Nephron progenitor cell (in vitro differentiated cells): ENCODE data around the gene EID1.

Experiments used
- DNase-seq: peaks from one replicate; pipeline ENCODE4 v3.0.0; 2021
- H3K27ac Mint-ChIP-seq: 2 replicates; pipeline ENCODE4 v1.8.0; 2021; ENCODE audit warnings: mild to moderate bottlenecking, moderate library complexity, mixed read lengths
- H3K27me3 Mint-ChIP-seq: 2 replicates; pipeline ENCODE4 v1.8.0; 2021; ENCODE audit warnings: mild to moderate bottlenecking, low read depth, mixed read lengths; ENCODE audit not compliant: poor library complexity
- H3K36me3 Mint-ChIP-seq: 2 replicates; pipeline ENCODE4 v1.8.0; 2021; ENCODE audit warnings: low read depth, mixed read lengths
- H3K4me1 Mint-ChIP-seq: 2 replicates; pipeline ENCODE4 v1.8.0; 2021; ENCODE audit warnings: mixed read lengths
- H3K4me3 Mint-ChIP-seq: 2 replicates; pipeline ENCODE4 v1.8.0; 2021; ENCODE audit warnings: mild to moderate bottlenecking, moderate library complexity, mixed read lengths
- H3K9me3 Mint-ChIP-seq: 2 replicates; pipeline ENCODE4 v1.8.0; 2021; ENCODE audit warnings: mild to moderate bottlenecking, moderate library complexity, mixed read lengths
- TF ChIP-seq, protein P1 (sequence below): fragments of 200-600 bp; sonication (generic); IDR thresholded peaks from 2 replicates; pipeline ENCODE4 v1.5.0; 2021; ENCODE audit warnings: antibody characterized with exemption

The EID1 gene, protein sequence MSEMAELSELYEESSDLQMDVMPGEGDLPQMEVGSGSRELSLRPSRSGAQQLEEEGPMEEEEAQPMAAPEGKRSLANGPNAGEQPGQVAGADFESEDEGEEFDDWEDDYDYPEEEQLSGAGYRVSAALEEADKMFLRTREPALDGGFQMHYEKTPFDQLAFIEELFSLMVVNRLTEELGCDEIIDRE

DNA sequence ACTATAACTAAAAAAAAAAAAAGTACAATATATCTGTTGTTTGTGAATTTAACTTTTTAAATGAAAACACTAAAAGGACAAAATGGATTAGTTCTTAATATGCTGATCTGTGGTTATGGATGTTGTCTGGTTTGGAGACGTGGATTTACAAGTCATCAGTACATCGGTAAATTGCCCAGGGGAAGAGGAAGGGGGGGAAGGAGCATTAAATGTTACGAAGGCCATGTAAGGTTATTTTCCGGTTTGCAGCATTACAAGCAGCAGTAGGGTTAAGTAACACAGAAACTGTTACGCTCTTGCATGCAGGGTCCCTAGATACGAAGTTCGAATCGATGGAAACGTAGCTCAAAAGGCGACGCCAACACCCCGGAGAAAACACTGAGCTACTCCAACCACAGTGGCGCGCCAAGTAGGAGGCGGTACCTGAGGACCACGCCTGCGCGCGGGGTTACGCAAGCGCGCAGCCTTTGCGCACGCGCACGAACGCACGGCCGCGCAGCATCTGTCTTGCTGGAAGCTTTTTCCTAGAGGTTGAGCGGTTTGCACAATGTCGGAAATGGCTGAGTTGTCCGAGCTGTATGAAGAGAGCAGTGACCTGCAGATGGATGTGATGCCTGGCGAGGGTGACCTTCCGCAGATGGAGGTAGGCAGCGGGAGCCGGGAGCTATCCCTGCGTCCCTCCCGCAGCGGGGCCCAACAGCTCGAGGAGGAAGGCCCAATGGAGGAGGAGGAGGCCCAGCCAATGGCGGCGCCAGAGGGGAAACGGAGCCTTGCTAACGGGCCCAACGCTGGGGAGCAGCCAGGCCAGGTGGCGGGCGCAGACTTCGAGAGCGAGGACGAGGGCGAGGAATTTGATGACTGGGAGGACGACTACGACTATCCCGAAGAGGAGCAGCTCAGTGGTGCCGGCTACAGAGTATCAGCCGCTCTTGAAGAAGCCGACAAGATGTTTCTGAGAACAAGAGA is at the start of gene EID1:
Gene EID1, plus strand, starts transcription at position 505 of the 966 bp plus-strand sequence. Its CDS starts 43 bp downstream, at position 548.
- Mint-ChIP-seq H3K4me1 (peaks cover 40% of the 10 kb centered on the region), H3K27ac (peak within 1 kb of the TSS; percentile 99), H3K36me3 (peaks cover 8% of the 10 kb centered on the region), H3K4me3 (peak within 1 kb of the TSS; percentile 99), H3K27me3 (peaks cover 15% of the 10 kb centered on the region), H3K9me3 (no peaks in the 10 kb centered on the region)
- TF ChIP-seq, protein P1, sequence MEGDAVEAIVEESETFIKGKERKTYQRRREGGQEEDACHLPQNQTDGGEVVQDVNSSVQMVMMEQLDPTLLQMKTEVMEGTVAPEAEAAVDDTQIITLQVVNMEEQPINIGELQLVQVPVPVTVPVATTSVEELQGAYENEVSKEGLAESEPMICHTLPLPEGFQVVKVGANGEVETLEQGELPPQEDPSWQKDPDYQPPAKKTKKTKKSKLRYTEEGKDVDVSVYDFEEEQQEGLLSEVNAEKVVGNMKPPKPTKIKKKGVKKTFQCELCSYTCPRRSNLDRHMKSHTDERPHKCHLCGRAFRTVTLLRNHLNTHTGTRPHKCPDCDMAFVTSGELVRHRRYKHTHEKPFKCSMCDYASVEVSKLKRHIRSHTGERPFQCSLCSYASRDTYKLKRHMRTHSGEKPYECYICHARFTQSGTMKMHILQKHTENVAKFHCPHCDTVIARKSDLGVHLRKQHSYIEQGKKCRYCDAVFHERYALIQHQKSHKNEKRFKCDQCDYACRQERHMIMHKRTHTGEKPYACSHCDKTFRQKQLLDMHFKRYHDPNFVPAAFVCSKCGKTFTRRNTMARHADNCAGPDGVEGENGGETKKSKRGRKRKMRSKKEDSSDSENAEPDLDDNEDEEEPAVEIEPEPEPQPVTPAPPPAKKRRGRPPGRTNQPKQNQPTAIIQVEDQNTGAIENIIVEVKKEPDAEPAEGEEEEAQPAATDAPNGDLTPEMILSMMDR = no peak
- DNase-seq = peak; percentile 91

DNA sequence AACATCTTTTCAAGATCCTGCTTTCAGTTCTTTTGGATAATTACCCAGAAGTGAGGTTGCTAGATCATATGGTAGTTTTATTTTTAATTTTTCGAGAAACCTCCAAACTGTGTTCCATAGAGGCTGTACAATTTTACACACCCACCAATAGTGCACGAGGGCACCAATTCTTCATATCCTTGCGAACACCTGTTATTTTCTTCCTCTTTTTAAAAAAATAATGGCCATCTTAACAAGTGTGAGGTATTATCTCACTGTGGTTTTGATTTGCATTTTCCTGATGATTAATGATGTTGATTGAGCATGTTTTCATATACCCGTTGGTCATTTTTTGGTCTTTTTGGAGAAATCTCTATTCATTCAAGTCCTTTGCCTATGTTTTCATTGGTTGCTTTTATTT is 49.5 kb upstream of the EID1 start:
- H3K27me3 Mint-ChIP-seq = peaks cover 3% of the 10 kb centered on the region
- TF ChIP-seq, protein P1 = no peak
- no peaks in the 10 kb centered on the region for H3K4me1 Mint-ChIP-seq
- no peak overlapping the region for H3K27ac Mint-ChIP-seq
- H3K36me3 Mint-ChIP-seq = no peaks in the 10 kb centered on the region
- no peak overlapping the region for H3K4me3 Mint-ChIP-seq
- no peak for DNase-seq
- H3K9me3 Mint-ChIP-seq = peaks cover 18% of the 10 kb centered on the region

DNA sequence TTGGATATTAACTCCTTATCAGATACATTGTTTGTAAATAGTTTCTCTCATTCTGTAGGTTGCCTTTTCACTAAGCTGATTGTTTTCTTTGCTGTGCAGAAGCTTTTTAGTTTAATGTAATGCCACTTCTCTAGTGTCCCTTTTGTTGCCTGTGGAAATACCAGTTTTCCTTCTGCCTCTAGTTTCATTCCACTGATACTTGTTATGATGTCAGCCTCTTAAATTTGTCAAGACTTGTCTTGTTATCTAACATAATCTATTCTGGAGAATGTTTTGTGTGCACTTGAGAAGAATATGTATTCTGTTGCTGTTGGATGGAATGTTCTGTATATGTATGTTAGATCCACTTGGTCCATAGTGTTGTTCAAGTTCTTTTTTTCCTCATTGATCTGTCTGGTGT is 49.0 kb upstream of the EID1 start:
- peaks cover 3% of the 10 kb centered on the region for H3K27me3 Mint-ChIP-seq
- TF ChIP-seq, protein P1 = no peak
- H3K9me3 Mint-ChIP-seq = peaks cover 23% of the 10 kb centered on the region
- peaks cover 2% of the 10 kb centered on the region for H3K36me3 Mint-ChIP-seq
- no peak overlapping the region for H3K4me3 Mint-ChIP-seq
- H3K27ac Mint-ChIP-seq = no peak overlapping the region
- DNase-seq = no peak
- no peaks in the 10 kb centered on the region for H3K4me1 Mint-ChIP-seq

DNA sequence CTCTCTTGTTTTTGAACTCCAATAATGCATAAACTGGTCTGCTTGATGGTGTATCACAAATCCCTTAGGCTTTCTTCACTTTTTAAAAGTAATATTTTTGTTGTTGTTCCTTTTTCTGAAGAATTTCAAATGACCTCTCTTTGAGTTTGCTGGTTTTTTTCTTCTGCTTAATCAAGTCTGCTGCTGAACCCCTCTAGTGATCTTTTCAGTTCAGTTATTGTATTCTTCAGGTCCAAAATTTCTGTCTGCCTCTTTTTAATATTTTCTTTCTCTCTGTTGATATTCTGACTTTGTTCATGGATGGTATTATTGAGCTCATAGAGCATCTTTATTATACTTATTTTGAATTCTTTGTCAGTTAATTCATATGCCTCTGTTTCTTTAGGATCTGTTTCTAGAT is 45.3 kb upstream of the EID1 start:
- no peak overlapping the region for H3K27ac Mint-ChIP-seq
- H3K36me3 Mint-ChIP-seq = peaks cover 5% of the 10 kb centered on the region
- H3K9me3 Mint-ChIP-seq = peaks cover 26% of the 10 kb centered on the region
- H3K4me1 Mint-ChIP-seq = no peaks in the 10 kb centered on the region
- no peak for DNase-seq
- H3K4me3 Mint-ChIP-seq = no peak overlapping the region
- TF ChIP-seq, protein P1 = no peak
- H3K27me3 Mint-ChIP-seq = peaks cover 3% of the 10 kb centered on the region

DNA sequence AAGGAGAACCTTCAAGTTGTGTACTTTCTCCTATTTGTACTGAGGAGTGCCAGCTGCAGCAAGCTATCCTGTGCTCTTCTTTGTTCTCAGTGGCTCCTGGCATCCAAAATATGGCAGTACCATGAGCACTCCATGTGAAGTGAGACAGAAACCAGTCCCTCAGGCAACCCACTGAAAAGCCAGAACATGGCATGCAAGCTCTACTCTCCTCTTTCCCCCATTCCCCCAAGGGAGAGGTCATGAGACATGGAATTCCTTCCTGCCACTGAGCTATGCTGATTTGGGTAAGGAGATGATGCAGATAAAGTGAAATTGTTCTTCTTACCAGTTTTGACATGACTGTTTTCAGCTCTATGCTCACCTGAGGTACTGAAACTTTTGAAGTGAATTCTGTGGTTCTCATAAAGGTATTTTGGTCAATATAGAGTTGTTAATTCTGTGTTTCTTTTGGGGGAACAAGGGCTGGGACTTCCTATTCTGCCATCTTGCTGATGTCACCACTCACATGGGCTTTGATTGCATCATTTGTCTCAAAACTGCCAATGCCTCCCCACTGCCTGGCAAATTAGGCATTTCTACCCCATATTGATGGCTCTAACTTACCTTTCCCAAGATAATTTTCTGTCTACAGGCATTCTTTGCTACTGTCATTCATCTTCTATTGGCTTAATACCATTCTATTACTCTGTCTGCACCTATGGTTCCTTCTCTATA is 44.3 kb upstream of the EID1 start:
- Mint-ChIP-seq H3K36me3 (peaks cover 5% of the 10 kb centered on the region), H3K4me1 (no peaks in the 10 kb centered on the region), H3K27me3 (peaks cover 3% of the 10 kb centered on the region), H3K4me3 (no peak overlapping the region), H3K27ac (no peak overlapping the region), H3K9me3 (peaks cover 26% of the 10 kb centered on the region)
- no peak for DNase-seq
- TF ChIP-seq, protein P1 = no peak
